IMR-90 (cell line): Measurements from ENCODE around the gene GARS1. TPM values are rescaled to one million over a fixed set of nuclear protein-coding genes. Genes with fewer than 3 reads are reported as not detected.

Source experiments
- ATAC-seq: fragments of 200-7000 bp; cut with Tn5 transposase; 2 replicates; pipeline ENCODE4 v1.9.1; 2020; ENCODE audit warnings: low read depth, mild to moderate bottlenecking, moderate library complexity
- BruUV-seq: library from RNA; stranded (reverse); fragments of 400-500 nt; replicated peaks from 2 replicates; lab custom pipeline; 2021; lab: Mats Ljungman, UMichigan
- CTCF ChIA-PET: fragments of 300-600 bp; formaldehyde crosslinking; extraction: SDS; loops from one replicate; lab custom pipeline; 2021; ENCODE audit warnings: antibody characterized with exemption; lab: Yijun Ruan, JAX
- POLR2A ChIA-PET: fragments of 300-600 bp; sonication (Branson Sonifier 250); formaldehyde crosslinking; loops from one replicate; lab custom pipeline; 2022; ENCODE audit warnings: antibody characterized with exemption; ENCODE audit not compliant: unreplicated experiment; lab: Charles Lee
- DNase-seq: peaks from one replicate; pipeline ENCODE4 v3.0.0; 2013
- H2AFZ ChIP-seq: replicated peaks from 2 replicates; pipeline ENCODE3; 2013; ENCODE audit warnings: low read length, mild to moderate bottlenecking; ENCODE audit not compliant: poor library complexity
- H2AK5ac ChIP-seq: 2 replicates; pipeline ENCODE4 v1.6.1; 2013; ENCODE audit warnings: low read depth, low read length, inconsistent platforms
- H2AK9ac ChIP-seq: replicated peaks from 2 replicates; pipeline ENCODE3; 2013; ENCODE audit warnings: mild to moderate bottlenecking, low read depth, low read length, moderate library complexity; ENCODE audit not compliant: poor library complexity
- H2BK120ac ChIP-seq: 2 replicates; pipeline ENCODE4 v1.6.1; 2013; ENCODE audit warnings: low read depth, low read length, inconsistent platforms
- H2BK15ac ChIP-seq: 3 replicates; pipeline ENCODE4 v1.6.1; 2013; ENCODE audit warnings: low read depth, low read length, inconsistent platforms
- H2BK20ac ChIP-seq: 2 replicates; pipeline ENCODE4 v1.6.1; 2013; ENCODE audit warnings: low read depth, mild to moderate bottlenecking, inconsistent platforms, low read length, moderate library complexity
- H2BK5ac ChIP-seq: 2 replicates; pipeline ENCODE4 v1.6.1; 2013; ENCODE audit warnings: mild to moderate bottlenecking, low read depth, low read length, inconsistent platforms; ENCODE audit not compliant: poor library complexity, severe bottlenecking
- H3K14ac ChIP-seq: replicated peaks from 2 replicates; pipeline ENCODE4 v1.6.1; 2013; ENCODE audit warnings: low read depth, low read length, inconsistent platforms
- H3K18ac ChIP-seq: 2 replicates; pipeline ENCODE4 v1.6.1; 2013; ENCODE audit warnings: low read depth, low read length, control low read depth
- H3K23ac ChIP-seq: 2 replicates; pipeline ENCODE4 v1.6.1; 2013; ENCODE audit warnings: low read depth, low read length, inconsistent platforms
- H3K27ac ChIP-seq: 2 replicates; pipeline ENCODE4 v1.5.1; 2013; ENCODE audit warnings: mild to moderate bottlenecking, control low read depth, low read length; ENCODE audit not compliant: insufficient read depth
- H3K27me3 ChIP-seq: 2 replicates; pipeline ENCODE4 v1.6.1; 2013; ENCODE audit warnings: low read length; ENCODE audit not compliant: control insufficient read depth, insufficient read depth
- H3K36me3 ChIP-seq: 2 replicates; pipeline ENCODE4 v1.6.1; 2013; ENCODE audit warnings: low read length, mixed read lengths; ENCODE audit not compliant: control insufficient read depth, insufficient read depth
- H3K4ac ChIP-seq: 2 replicates; pipeline ENCODE4 v1.6.1; 2013; ENCODE audit warnings: low read depth, low read length, inconsistent platforms
- H3K4me1 ChIP-seq: 2 replicates; pipeline ENCODE4 v1.6.1; 2013; ENCODE audit warnings: low read length, mixed read lengths; ENCODE audit not compliant: control insufficient read depth, insufficient read depth
- H3K4me2 ChIP-seq: 2 replicates; pipeline ENCODE4 v1.6.1; 2013; ENCODE audit warnings: low read depth, mild to moderate bottlenecking, control low read depth, low read length, moderate library complexity
- H3K4me3 ChIP-seq: 2 replicates; pipeline ENCODE4 v1.5.1; 2013; ENCODE audit warnings: low read depth, mild to moderate bottlenecking, control low read depth, low read length, moderate library complexity; ENCODE audit not compliant: insufficient read depth
- H3K56ac ChIP-seq: 2 replicates; pipeline ENCODE4 v1.6.1; 2013; ENCODE audit warnings: low read length, inconsistent platforms; ENCODE audit not compliant: insufficient read depth; ENCODE audit errors: extremely low read depth
- H3K79me1 ChIP-seq, 2 experiments: 2 replicates each; pipeline ENCODE4 v1.6.1; 2013; ENCODE audit warnings: low read length in 2 of 2, inconsistent platforms in 1 of 2, low read depth in 1 of 2
- H3K9ac ChIP-seq: 2 replicates; pipeline ENCODE4 v1.6.1; 2013; ENCODE audit warnings: low read depth, low read length, control low read depth
- H3K9me1 ChIP-seq: 2 replicates; pipeline ENCODE4 v1.6.1; 2013; ENCODE audit warnings: low read length, inconsistent platforms; ENCODE audit not compliant: insufficient read depth
- H3K9me3 ChIP-seq: 2 replicates; pipeline ENCODE4 v1.6.1; 2013; ENCODE audit warnings: low read length; ENCODE audit not compliant: control insufficient read depth, insufficient read depth
- H4K20me1 ChIP-seq: 2 replicates; pipeline ENCODE4 v1.6.1; 2013; ENCODE audit warnings: low read length, inconsistent platforms; ENCODE audit not compliant: insufficient read depth
- H4K5ac ChIP-seq: 2 replicates; pipeline ENCODE4 v1.6.1; 2013; ENCODE audit warnings: mild to moderate bottlenecking, low read depth, low read length, control low read depth
- H4K8ac ChIP-seq, 2 experiments: 2 replicates each; pipeline ENCODE4 v1.6.1; 2013; ENCODE audit warnings: low read depth in 2 of 2, low read length in 2 of 2, control low read depth in 1 of 2, inconsistent platforms in 1 of 2
- H4K91ac ChIP-seq: 2 replicates; pipeline ENCODE4 v1.6.1; 2013; ENCODE audit warnings: low read depth, low read length, inconsistent platforms; ENCODE audit not compliant: insufficient read depth
- CEBPB ChIP-seq: IDR thresholded peaks from 2 replicates; pipeline ENCODE4 v1.6.1; 2012; ENCODE audit warnings: low read depth, low read length, improper control_type of control experiment
- FOS ChIP-seq: fragments of 150-350 bp; IDR thresholded peaks from 2 replicates; pipeline ENCODE4 v1.6.1; 2016; ENCODE audit warnings: low read depth, low read length
- MAFK ChIP-seq: IDR thresholded peaks from 2 replicates; pipeline ENCODE4 v1.6.1; 2012; ENCODE audit warnings: low read depth, low read length, improper control_type of control experiment
- RAD21 ChIP-seq: IDR thresholded peaks from 2 replicates; pipeline ENCODE4 v1.6.1; 2012; ENCODE audit warnings: low read length, improper control_type of control experiment
- RCOR1 ChIP-seq: IDR thresholded peaks from 2 replicates; pipeline ENCODE4 v1.6.1; 2012; ENCODE audit warnings: mild to moderate bottlenecking, low read length, improper control_type of control experiment; ENCODE audit not compliant: insufficient replicate concordance
- WGBS, 2 experiments: methylation state at CpG; one replicate each; pipeline versions ENCODE4 v1.1.5 to v1.1.7; 2013; ENCODE audit warnings: missing lambda C conversion rate in 2 of 2; ENCODE audit not compliant: insufficient read length in 1 of 2; ENCODE audit errors: extremely low coverage in 2 of 2; 5-methylcytosine and 5-hydroxymethylcytosine counted together
- dilution Hi-C: fragments of 300-500 bp; cut with HindIII; formaldehyde crosslinking; loops from one replicate; pipeline ENCODE4 v1.14.3; 2018; ENCODE audit warnings: low sequenced_read_pairs; ENCODE audit not compliant: unreplicated experiment
- in situ Hi-C: fragments of 300-500 bp; cut with MboI; formaldehyde crosslinking; loops from 3 replicates; pipeline ENCODE4 v1.14.3; 2019; ENCODE audit warnings: low sequenced_read_pairs, inconsistent platforms, mixed read lengths
- intact Hi-C: fragments of 100-400 bp; cut with micrococcal nuclease; formaldehyde crosslinking; loops from 2 replicates; pipeline ENCODE4 v1.10.0; 2022
- polyA plus RNA-seq, 3 experiments: library from polyadenylated mRNA; depleted of rRNA; stranded (reverse); fragments of >200 nt; gene quantifications; 2 replicates each; pipeline ENCODE4 v1.2.3, GENCODE V29; 2012; ENCODE audit warnings: low replicate concordance in 1 of 3
- total RNA-seq: library from RNA; depleted of rRNA; stranded (reverse); fragments of >200 nt; gene quantifications from 2 replicates; pipeline ENCODE4 v1.2.3, GENCODE V29; 2012

Gene GARS1
- total and polyA plus RNA-seq, 2 of the 4 experiments (the other 2 are of a cell fraction), result 105 to 551 TPM

- intact Hi-C loops (no loop called here), in situ Hi-C loops (no loop called here), dilution Hi-C loops (no loop called here)
- H2AK9ac ChIP-seq, result no peak overlapping the region
- no peak overlapping the region for H3K4ac ChIP-seq
- ChIA-PET POLR2A (no interaction called here), CTCF (no interaction called here)
- H3K27me3 ChIP-seq, result no peaks in the 10 kb centered on the region
- no peak overlapping the region for H3K27ac ChIP-seq
- DNase-seq (no peak), ATAC-seq (no peak)
- peaks cover 11% of the 10 kb centered on the region; the same call in 1 of the 2 replicates for H4K20me1 ChIP-seq
- no peak overlapping the region for H2BK5ac ChIP-seq
- H3K14ac ChIP-seq, result no peak overlapping the region
- peaks cover 7 to 10% of the 10 kb centered on the region in 2 experiments; a peak in 2 of 4 replicates for H3K79me1 ChIP-seq
- no CpG with 5 or more reads among the region's 4 CpGs for WGBS, 2 experiments
- H3K23ac ChIP-seq, result no peak overlapping the region
- no peak overlapping the region for H3K18ac ChIP-seq
- no peak overlapping the region for H2AK5ac ChIP-seq
- no peak overlapping the region for H2BK15ac ChIP-seq
- H4K5ac ChIP-seq, result no peak overlapping the region
- H3K36me3 ChIP-seq, result peaks cover 3% of the 10 kb centered on the region
- no peak overlapping the region for H2BK20ac ChIP-seq
- H3K4me2 ChIP-seq, result no peak overlapping the region
- no peak overlapping the region for H2BK120ac ChIP-seq
- peaks cover 3% of the 10 kb centered on the region; the same call in 1 of the 2 replicates for H3K9me1 ChIP-seq
- no peak overlapping the region for H3K9ac ChIP-seq
- no peak overlapping the region for H4K91ac ChIP-seq
- no peak overlapping the region for H2AFZ ChIP-seq
- H3K4me3 ChIP-seq, result no peak overlapping the region
- no peak overlapping the region for H4K8ac ChIP-seq
- no TSS peak for BruUV-seq
- TF ChIP-seq CEBPB, result 0 out of 2 replicates have a peak, but pooled peaks have one; percentile 13
- no peak for TF ChIP-seq FOS
- TF ChIP-seq RAD21, result no peak
- TF ChIP-seq MAFK, result no peak
- no peak for TF ChIP-seq RCOR1
- no peaks in the 10 kb centered on the region for H3K9me3 ChIP-seq
- H3K4me1 ChIP-seq, result no peaks in the 10 kb centered on the region
- H3K56ac ChIP-seq, result no peak overlapping the region
Measured at GRCh38 chr7:30642789-30643188, 48.1 kb downstream of the GARS1 start.
